ENCODE measurements around the gene ZNF618.

GRCh38 chr9:114006931-114007691, 131.0 kb downstream of the ZNF618 start:
- TF ChIP-seq, protein P1, sequence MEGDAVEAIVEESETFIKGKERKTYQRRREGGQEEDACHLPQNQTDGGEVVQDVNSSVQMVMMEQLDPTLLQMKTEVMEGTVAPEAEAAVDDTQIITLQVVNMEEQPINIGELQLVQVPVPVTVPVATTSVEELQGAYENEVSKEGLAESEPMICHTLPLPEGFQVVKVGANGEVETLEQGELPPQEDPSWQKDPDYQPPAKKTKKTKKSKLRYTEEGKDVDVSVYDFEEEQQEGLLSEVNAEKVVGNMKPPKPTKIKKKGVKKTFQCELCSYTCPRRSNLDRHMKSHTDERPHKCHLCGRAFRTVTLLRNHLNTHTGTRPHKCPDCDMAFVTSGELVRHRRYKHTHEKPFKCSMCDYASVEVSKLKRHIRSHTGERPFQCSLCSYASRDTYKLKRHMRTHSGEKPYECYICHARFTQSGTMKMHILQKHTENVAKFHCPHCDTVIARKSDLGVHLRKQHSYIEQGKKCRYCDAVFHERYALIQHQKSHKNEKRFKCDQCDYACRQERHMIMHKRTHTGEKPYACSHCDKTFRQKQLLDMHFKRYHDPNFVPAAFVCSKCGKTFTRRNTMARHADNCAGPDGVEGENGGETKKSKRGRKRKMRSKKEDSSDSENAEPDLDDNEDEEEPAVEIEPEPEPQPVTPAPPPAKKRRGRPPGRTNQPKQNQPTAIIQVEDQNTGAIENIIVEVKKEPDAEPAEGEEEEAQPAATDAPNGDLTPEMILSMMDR (IDR thresholded peaks at IDR 0.05), result no peak
- TF ChIP-seq TCF7L2 (IDR thresholded peaks at IDR 0.05; ENCODE audit: low read depth, low read length), result no peak
- no peak for TF ChIP-seq POLR2AphosphoS5 (IDR thresholded peaks at IDR 0.05; ENCODE audit: low read depth, low read length)
- TF ChIP-seq, protein P2, sequence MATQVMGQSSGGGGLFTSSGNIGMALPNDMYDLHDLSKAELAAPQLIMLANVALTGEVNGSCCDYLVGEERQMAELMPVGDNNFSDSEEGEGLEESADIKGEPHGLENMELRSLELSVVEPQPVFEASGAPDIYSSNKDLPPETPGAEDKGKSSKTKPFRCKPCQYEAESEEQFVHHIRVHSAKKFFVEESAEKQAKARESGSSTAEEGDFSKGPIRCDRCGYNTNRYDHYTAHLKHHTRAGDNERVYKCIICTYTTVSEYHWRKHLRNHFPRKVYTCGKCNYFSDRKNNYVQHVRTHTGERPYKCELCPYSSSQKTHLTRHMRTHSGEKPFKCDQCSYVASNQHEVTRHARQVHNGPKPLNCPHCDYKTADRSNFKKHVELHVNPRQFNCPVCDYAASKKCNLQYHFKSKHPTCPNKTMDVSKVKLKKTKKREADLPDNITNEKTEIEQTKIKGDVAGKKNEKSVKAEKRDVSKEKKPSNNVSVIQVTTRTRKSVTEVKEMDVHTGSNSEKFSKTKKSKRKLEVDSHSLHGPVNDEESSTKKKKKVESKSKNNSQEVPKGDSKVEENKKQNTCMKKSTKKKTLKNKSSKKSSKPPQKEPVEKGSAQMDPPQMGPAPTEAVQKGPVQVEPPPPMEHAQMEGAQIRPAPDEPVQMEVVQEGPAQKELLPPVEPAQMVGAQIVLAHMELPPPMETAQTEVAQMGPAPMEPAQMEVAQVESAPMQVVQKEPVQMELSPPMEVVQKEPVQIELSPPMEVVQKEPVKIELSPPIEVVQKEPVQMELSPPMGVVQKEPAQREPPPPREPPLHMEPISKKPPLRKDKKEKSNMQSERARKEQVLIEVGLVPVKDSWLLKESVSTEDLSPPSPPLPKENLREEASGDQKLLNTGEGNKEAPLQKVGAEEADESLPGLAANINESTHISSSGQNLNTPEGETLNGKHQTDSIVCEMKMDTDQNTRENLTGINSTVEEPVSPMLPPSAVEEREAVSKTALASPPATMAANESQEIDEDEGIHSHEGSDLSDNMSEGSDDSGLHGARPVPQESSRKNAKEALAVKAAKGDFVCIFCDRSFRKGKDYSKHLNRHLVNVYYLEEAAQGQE (IDR thresholded peaks at IDR 0.05; ENCODE audit: insufficient read depth in 1 of 2, low read depth in 2 of 2, low read length in 1 of 2), result no peak

Measured in Panc1 (cell line).